ENCODE results near the gene DIAPH1.
A peak's percentile ranks its signal among the peaks of the same experiment; 100 is the strongest.

DIAPH1 gene

GRCh38 chr5:141636106-141636412, 17.3 kb upstream of the DIAPH1 start:
- TF ChIP-seq POLR2A (IDR thresholded peaks at IDR 0.05; ENCODE audit: low read length) (no peak), GATA1 (IDR thresholded peaks at IDR 0.05; ENCODE audit: low read depth, low read length) (no peak)
- no peak for DNase-seq

- TF ChIP-seq POLR2A (IDR thresholded peaks at IDR 0.05; ENCODE audit: low read length) (no peak), GATA1 (IDR thresholded peaks at IDR 0.05; ENCODE audit: low read depth, low read length) (no peak)
- no peak for DNase-seq
These were observed 16.8 kb upstream of the DIAPH1 start for GRCh38 chr5:141635646-141636045.

GRCh38 chr5:141634720-141635119, 15.9 kb upstream of the DIAPH1 start:
- no peak for DNase-seq
- TF ChIP-seq POLR2A (IDR thresholded peaks at IDR 0.05; ENCODE audit: low read length): no peak
- no peak for TF ChIP-seq GATA1 (IDR thresholded peaks at IDR 0.05; ENCODE audit: low read depth, low read length)

- TF ChIP-seq GATA1 (IDR thresholded peaks at IDR 0.05; ENCODE audit: low read depth, low read length): no peak
- TF ChIP-seq POLR2A (IDR thresholded peaks at IDR 0.05; ENCODE audit: low read length): no peak
- DNase-seq: peak; percentile 60 to 66
These were observed 15.2 kb upstream of the DIAPH1 start for GRCh38 chr5:141633871-141634561.

- TF ChIP-seq POLR2A (IDR thresholded peaks at IDR 0.05; ENCODE audit: low read length) (no peak), GATA1 (IDR thresholded peaks at IDR 0.05; ENCODE audit: low read depth, low read length) (no peak)
- peak in 1 of 2 experiments; percentile 20 for DNase-seq
These were observed 13.8 kb upstream of the DIAPH1 start for GRCh38 chr5:141632650-141633049.

- no peak for TF ChIP-seq GATA1 (IDR thresholded peaks at IDR 0.05; ENCODE audit: low read depth, low read length)
- TF ChIP-seq POLR2A (IDR thresholded peaks at IDR 0.05; ENCODE audit: low read length): no peak
- DNase-seq: no peak
These were observed 11.9 kb upstream of the DIAPH1 start for GRCh38 chr5:141630570-141631140.

- no peak for TF ChIP-seq POLR2A (IDR thresholded peaks at IDR 0.05; ENCODE audit: low read length)
- TF ChIP-seq GATA1 (IDR thresholded peaks at IDR 0.05; ENCODE audit: low read depth, low read length): no peak
- no peak for DNase-seq
These were observed 9.5 kb upstream of the DIAPH1 start for GRCh38 chr5:141628175-141628788.

GRCh38 chr5:141623611-141624010, 4.8 kb upstream of the DIAPH1 start:
- no peak for TF ChIP-seq GATA1 (IDR thresholded peaks at IDR 0.05; ENCODE audit: low read depth, low read length)
- no peak for TF ChIP-seq POLR2A (IDR thresholded peaks at IDR 0.05; ENCODE audit: low read length)
- DNase-seq: no peak

GRCh38 chr5:141623186-141623585, 4.4 kb upstream of the DIAPH1 start:
- DNase-seq: no peak
- TF ChIP-seq POLR2A (IDR thresholded peaks at IDR 0.05; ENCODE audit: low read length) (no peak), GATA1 (IDR thresholded peaks at IDR 0.05; ENCODE audit: low read depth, low read length) (no peak)

GRCh38 chr5:141618030-141618803, 583 bp downstream of the DIAPH1 start:
- TF ChIP-seq POLR2A (IDR thresholded peaks at IDR 0.05; ENCODE audit: low read length) (no peak), GATA1 (IDR thresholded peaks at IDR 0.05; ENCODE audit: low read depth, low read length) (no peak)
- DNase-seq: peak; percentile 75 to 82

- TF ChIP-seq GATA1 (IDR thresholded peaks at IDR 0.05; ENCODE audit: low read depth, low read length): no peak
- TF ChIP-seq POLR2A (IDR thresholded peaks at IDR 0.05; ENCODE audit: low read length): peak; percentile 9
- DNase-seq: peak; percentile 58 to 72
These were observed 1.1 kb downstream of the DIAPH1 start for GRCh38 chr5:141617682-141618029.

- no peak for TF ChIP-seq POLR2A (IDR thresholded peaks at IDR 0.05; ENCODE audit: low read length)
- peak; percentile 59 to 80 for DNase-seq
These were observed 1.7 kb downstream of the DIAPH1 start for GRCh38 chr5:141617128-141617527.

GRCh38 chr5:141615991-141616720, 2.6 kb downstream of the DIAPH1 start:
- TF ChIP-seq POLR2A (IDR thresholded peaks at IDR 0.05; ENCODE audit: low read length) (no peak), GATA1 (IDR thresholded peaks at IDR 0.05; ENCODE audit: low read depth, low read length) (no peak)
- DNase-seq: peak in 1 of 2 experiments; percentile 15

- DNase-seq: no peak
- TF ChIP-seq GATA1 (IDR thresholded peaks at IDR 0.05; ENCODE audit: low read depth, low read length) (no peak), POLR2A (IDR thresholded peaks at IDR 0.05; ENCODE audit: low read length) (no peak)
These were observed 5.5 kb downstream of the DIAPH1 start for GRCh38 chr5:141613344-141613743.

All from erythroblast (primary cell).